Natural killer cell (primary cell): ENCODE data around the gene FALEC. TPM values are rescaled to one million over a fixed set of nuclear protein-coding genes. Genes with fewer than 3 reads are reported as not detected.

Experiments used
- ATAC-seq, 3 donors: fragments of 150-1000 bp in 2 of 3; fragments of 200-7000 bp in 1 of 3; cut with Tn5 transposase; 1 replicate in 1 of 3; 2 replicates in 2 of 3; pipeline ENCODE4 v1.10.0; 2021; ENCODE audit warnings: mild to moderate bottlenecking in 2 of 3, moderate library complexity in 2 of 3
- DNase-seq, 2 donors: peaks; one replicate each; pipeline versions ENCODE4 v3.0.0 to v3.0.0-alpha.2; 2013 to 2021; ENCODE audit warnings: mixed read lengths in 1 of 2
- H3K27ac ChIP-seq: one replicate; pipeline ENCODE4 v1.5.1; 2013; ENCODE audit warnings: mild to moderate bottlenecking, low read length
- H3K27me3 ChIP-seq: one replicate; pipeline ENCODE4 v1.6.1; 2013; ENCODE audit warnings: low read length; ENCODE audit not compliant: control insufficient read depth, insufficient read depth
- H3K36me3 ChIP-seq: one replicate; pipeline ENCODE4 v1.6.1; 2013; ENCODE audit warnings: low read length; ENCODE audit not compliant: control insufficient read depth, insufficient read depth
- H3K4me1 ChIP-seq: one replicate; pipeline ENCODE4 v1.6.1; 2013; ENCODE audit warnings: low read length; ENCODE audit not compliant: control insufficient read depth, insufficient read depth
- H3K4me3 ChIP-seq: one replicate; pipeline ENCODE4 v1.5.1; 2013; ENCODE audit warnings: low read length
- H3K9me3 ChIP-seq: one replicate; pipeline ENCODE4 v1.6.1; 2013; ENCODE audit warnings: low read length; ENCODE audit not compliant: control insufficient read depth, insufficient read depth
- H3K27ac Mint-ChIP-seq, 2 donors: one replicate each; pipeline ENCODE4 v1.8.0; 2022; ENCODE audit warnings: mild to moderate bottlenecking in 2 of 2, mixed read lengths in 2 of 2, moderate library complexity in 1 of 2
- H3K27me3 Mint-ChIP-seq, 2 donors: one replicate each; pipeline ENCODE4 v1.8.0; 2022; ENCODE audit warnings: low read depth in 2 of 2, mixed read lengths in 2 of 2
- H3K36me3 Mint-ChIP-seq: one replicate; pipeline ENCODE4 v1.8.0; 2022; ENCODE audit warnings: mixed read lengths
- H3K4me1 Mint-ChIP-seq, 2 donors: one replicate each; pipeline ENCODE4 v1.8.0; 2022; ENCODE audit warnings: mixed read lengths in 2 of 2
- H3K4me3 Mint-ChIP-seq: one replicate; pipeline ENCODE4 v1.8.0; 2022; ENCODE audit warnings: mild to moderate bottlenecking, moderate library complexity, mixed read lengths
- H3K9me3 Mint-ChIP-seq, 2 donors: one replicate each; pipeline ENCODE4 v1.8.0; 2022; ENCODE audit warnings: mixed read lengths in 2 of 2
- WGBS: methylation state at CpG from one replicate; pipeline ENCODE4 v1.1.7; 2013; ENCODE audit warnings: missing lambda C conversion rate; ENCODE audit not compliant: insufficient coverage; 5-methylcytosine and 5-hydroxymethylcytosine counted together
- intact Hi-C: fragments of 100-400 bp; cut with micrococcal nuclease; formaldehyde crosslinking; loops from one replicate; pipeline ENCODE4 v1.14.2; 2022
- total RNA-seq, 4 donors: library from RNA; stranded (reverse); fragments of 120-200 nt in 1 of 4; gene quantifications; one replicate each; pipeline versions ENCODE4 v1.2.3 to v1.2.4, GENCODE V29; 2013 to 2022
- TF ChIP-seq, protein P1 (sequence below): fragments of 200-600 bp; IDR thresholded peaks from one replicate; pipeline ENCODE4 v1.8.0; 2022; ENCODE audit warnings: antibody characterized with exemption

Gene FALEC
- not detected for total RNA-seq
- total RNA-seq (2013), result 1.1 TPM

DNA sequence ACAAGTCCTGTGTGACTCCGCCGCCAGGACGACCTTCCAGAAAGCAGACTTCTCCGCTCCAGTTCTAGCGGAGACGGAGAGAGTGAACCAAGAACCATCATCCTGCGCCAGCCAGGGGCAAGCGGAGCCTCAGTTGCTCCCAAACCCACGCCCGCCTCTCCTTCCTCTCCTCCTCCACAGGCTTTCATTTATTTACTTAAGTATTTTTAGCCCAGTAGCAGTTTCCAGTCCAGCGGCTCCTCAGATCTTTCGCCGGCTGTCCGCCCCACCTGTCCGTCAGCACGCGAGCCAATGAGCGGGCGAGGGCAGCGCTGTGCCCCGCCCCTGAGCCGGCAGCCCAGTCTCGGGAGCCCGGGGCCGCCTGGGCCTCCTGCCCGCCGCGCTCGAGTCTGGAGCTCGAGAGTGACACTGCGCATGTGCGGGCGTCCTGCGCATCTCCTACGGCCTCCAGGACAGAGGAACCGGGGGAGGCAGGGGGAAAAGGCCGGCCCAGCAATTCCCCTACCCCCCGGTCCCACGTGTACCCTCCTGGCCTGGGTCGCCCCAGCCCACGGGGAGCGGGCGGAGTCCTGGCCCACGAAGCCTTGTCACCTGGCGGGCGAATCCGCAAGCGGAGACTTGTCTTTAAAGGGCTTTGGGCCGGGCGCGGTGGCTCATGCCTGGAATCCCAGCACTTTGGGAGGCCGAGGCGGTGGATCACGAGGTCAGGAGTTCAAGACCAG lies at the start of gene FALEC:
Gene FALEC, plus strand, starts transcription at position 425 of the 722 bp plus-strand sequence.
- H3K27me3 Mint-ChIP-seq, result no peaks in the 10 kb centered on the region
- WGBS, result under 1% methylated on average over 54 of the region's 54 CpGs
- Histone ChIP-seq H3K9me3 (no peaks in the 10 kb centered on the region), H3K4me3 (peak within 1 kb of the TSS; percentile 91), H3K27ac (peak within 1 kb of the TSS; percentile 60), H3K27me3 (no peaks in the 10 kb centered on the region), H3K4me1 (peaks cover 16% of the 10 kb centered on the region), H3K36me3 (no peaks in the 10 kb centered on the region)
- no peaks in the 10 kb centered on the region for H3K9me3 Mint-ChIP-seq
- DNase-seq (peak; percentile 89 to 95), ATAC-seq (peak; percentile 99 to 100 (median 100))
- H3K4me3 Mint-ChIP-seq, result peak within 1 kb of the TSS; percentile 93
- TF ChIP-seq, protein P1, sequence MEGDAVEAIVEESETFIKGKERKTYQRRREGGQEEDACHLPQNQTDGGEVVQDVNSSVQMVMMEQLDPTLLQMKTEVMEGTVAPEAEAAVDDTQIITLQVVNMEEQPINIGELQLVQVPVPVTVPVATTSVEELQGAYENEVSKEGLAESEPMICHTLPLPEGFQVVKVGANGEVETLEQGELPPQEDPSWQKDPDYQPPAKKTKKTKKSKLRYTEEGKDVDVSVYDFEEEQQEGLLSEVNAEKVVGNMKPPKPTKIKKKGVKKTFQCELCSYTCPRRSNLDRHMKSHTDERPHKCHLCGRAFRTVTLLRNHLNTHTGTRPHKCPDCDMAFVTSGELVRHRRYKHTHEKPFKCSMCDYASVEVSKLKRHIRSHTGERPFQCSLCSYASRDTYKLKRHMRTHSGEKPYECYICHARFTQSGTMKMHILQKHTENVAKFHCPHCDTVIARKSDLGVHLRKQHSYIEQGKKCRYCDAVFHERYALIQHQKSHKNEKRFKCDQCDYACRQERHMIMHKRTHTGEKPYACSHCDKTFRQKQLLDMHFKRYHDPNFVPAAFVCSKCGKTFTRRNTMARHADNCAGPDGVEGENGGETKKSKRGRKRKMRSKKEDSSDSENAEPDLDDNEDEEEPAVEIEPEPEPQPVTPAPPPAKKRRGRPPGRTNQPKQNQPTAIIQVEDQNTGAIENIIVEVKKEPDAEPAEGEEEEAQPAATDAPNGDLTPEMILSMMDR, result no peak
- peaks cover 8 to 22% of the 10 kb centered on the region in 2 donors for H3K4me1 Mint-ChIP-seq
- H3K36me3 Mint-ChIP-seq, result no peaks in the 10 kb centered on the region
- intact Hi-C loops, result loop anchor here (1.0 kb wide), 2 partner anchors 114 to 234 kb away; partner anchors contain the start of gene ENSA
- peak within 1 kb of the TSS; percentile 62 to 77 for H3K27ac Mint-ChIP-seq

- Histone ChIP-seq H3K4me1 (no peaks in the 10 kb centered on the region), H3K4me3 (no peak overlapping the region), H3K36me3 (peaks cover 48% of the 10 kb centered on the region), H3K9me3 (no peaks in the 10 kb centered on the region), H3K27me3 (no peaks in the 10 kb centered on the region), H3K27ac (no peak overlapping the region)
- H3K4me3 Mint-ChIP-seq, result no peak overlapping the region
- no peaks in the 10 kb centered on the region for H3K9me3 Mint-ChIP-seq
- intact Hi-C loops, result no loop called here
- no peak for ATAC-seq
- H3K27ac Mint-ChIP-seq, result no peak overlapping the region
- H3K4me1 Mint-ChIP-seq, result peaks cover 5% of the 10 kb centered on the region in 2 donors
- H3K36me3 Mint-ChIP-seq, result peaks cover 26% of the 10 kb centered on the region
- DNase-seq, result no peak
- no peaks in the 10 kb centered on the region for H3K27me3 Mint-ChIP-seq
- TF ChIP-seq, protein P1, result no peak
Measured at GRCh38 chr1:150466964-150467363, 48.6 kb upstream of the FALEC start.

GRCh38 chr1:150469291-150469690 lies 46.3 kb upstream of the FALEC start:
- peaks cover 61% of the 10 kb centered on the region for H3K36me3 ChIP-seq
- Mint-ChIP-seq H3K4me1 (peaks cover 3 to 5% of the 10 kb centered on the region in 2 donors), H3K27ac (no peak overlapping the region), H3K9me3 (no peaks in the 10 kb centered on the region), H3K27me3 (no peaks in the 10 kb centered on the region), H3K36me3 (peaks cover 28% of the 10 kb centered on the region), H3K4me3 (no peak overlapping the region)
- intact Hi-C loops, result no loop called here
- H3K9me3 ChIP-seq, result no peaks in the 10 kb centered on the region
- TF ChIP-seq, protein P1, result no peak
- no peak for ATAC-seq
- H3K27me3 ChIP-seq, result no peaks in the 10 kb centered on the region
- H3K27ac ChIP-seq, result no peak overlapping the region
- no CpG with 5 or more reads among the region's 1 CpG for WGBS
- DNase-seq, result no peak
- no peak overlapping the region for H3K4me3 ChIP-seq
- no peaks in the 10 kb centered on the region for H3K4me1 ChIP-seq
